ENCODE results near the gene TUBB2A.
"Not testable (repeated sequence)": the region's sequence is repeated elsewhere in the genome, so short reads cannot be mapped to it uniquely, and the experiment has no call there.

TUBB2A gene

GRCh38 chr6:3157131-3157933, at the start of gene TUBB2A:
Gene TUBB2A, minus strand, starts transcription at chr6:3157544. Its CDS starts 81 bp downstream, at chr6:3157463.
- DNase-seq: no peak

GRCh38 chr6:3206339-3207015, 49.1 kb upstream of the TUBB2A start:
- DNase-seq: no peak

- DNase-seq: no peak
Observed at GRCh38 chr6:3205913-3206312, 48.6 kb upstream of the TUBB2A start.

- DNase-seq: no peak
Observed at GRCh38 chr6:3204921-3205320, 47.6 kb upstream of the TUBB2A start.

- no peak for DNase-seq
Observed at GRCh38 chr6:3202999-3203696, 45.8 kb upstream of the TUBB2A start.

- DNase-seq: no peak
Observed at GRCh38 chr6:3201388-3201787, 44.0 kb upstream of the TUBB2A start.

- DNase-seq: no peak
Observed at GRCh38 chr6:3200682-3201081, 43.3 kb upstream of the TUBB2A start.

- DNase-seq: no peak
Observed at GRCh38 chr6:3199382-3199781, 42.0 kb upstream of the TUBB2A start.

GRCh38 chr6:3197734-3198133, 40.4 kb upstream of the TUBB2A start:
- DNase-seq: not testable (repeated sequence)

GRCh38 chr6:3196770-3197169, 39.4 kb upstream of the TUBB2A start:
- DNase-seq: no peak

GRCh38 chr6:3195695-3196497, 38.6 kb upstream of the TUBB2A start:
- DNase-seq: no peak

GRCh38 chr6:3195420-3195694, 38.0 kb upstream of the TUBB2A start:
- no peak for DNase-seq

- DNase-seq: no peak
Observed at GRCh38 chr6:3194535-3195419, 37.4 kb upstream of the TUBB2A start.

- DNase-seq: no peak
Observed at GRCh38 chr6:3193102-3193849, 35.9 kb upstream of the TUBB2A start.

GRCh38 chr6:3190779-3191178, 33.4 kb upstream of the TUBB2A start:
- DNase-seq: no peak

GRCh38 chr6:3190056-3190455, 32.7 kb upstream of the TUBB2A start:
- DNase-seq: no peak

GRCh38 chr6:3189192-3189591, 31.8 kb upstream of the TUBB2A start:
- DNase-seq: not testable (repeated sequence)

- DNase-seq: no peak
Observed at GRCh38 chr6:3188262-3188661, 30.9 kb upstream of the TUBB2A start.

- DNase-seq: no peak
Observed at GRCh38 chr6:3186974-3187382, 29.6 kb upstream of the TUBB2A start.

GRCh38 chr6:3183066-3183465, 25.7 kb upstream of the TUBB2A start:
- DNase-seq: no peak

- no peak for DNase-seq
Observed at GRCh38 chr6:3181105-3181504, 23.8 kb upstream of the TUBB2A start.

Data from NCI-H1417 treated with DMSO at 0.1 percent for 48 hours (cell line).